Psoas muscle (tissue), 8 donors: ENCODE measurements around the gene WWOX. TPM values are rescaled to one million over a fixed set of nuclear protein-coding genes. Genes with fewer than 3 reads are reported as not detected.

ENCODE experiments used
- ATAC-seq, 4 donors: fragments of 200-7000 bp; cut with Tn5 transposase; one replicate each; pipeline ENCODE4 v1.9.1; 2020; ENCODE audit warnings: moderate library complexity in 3 of 4, mild to moderate bottlenecking in 2 of 4
- DNase-seq, 2 donors: peaks; one replicate each; pipeline ENCODE4 v3.0.0-alpha.2; 2020
- H3K27ac ChIP-seq: fragments of 200-600 bp; one replicate; pipeline ENCODE4 v1.8.0; 2022
- H3K27me3 ChIP-seq, 3 donors: fragments of 200-600 bp in 1 of 3; one replicate each; pipeline versions ENCODE4 v1.6.1 to v1.8.0; 2013 to 2022; ENCODE audit warnings: low read length in 2 of 3, mild to moderate bottlenecking in 2 of 3, moderate library complexity in 1 of 3; ENCODE audit not compliant: insufficient read depth in 3 of 3
- H3K36me3 ChIP-seq, 2 donors: fragments of 200-600 bp in 1 of 2; one replicate each; pipeline versions ENCODE4 v1.6.1 to v1.8.0; 2013 to 2022; ENCODE audit warnings: low read depth in 1 of 2, mild to moderate bottlenecking in 1 of 2, moderate library complexity in 1 of 2; ENCODE audit not compliant: insufficient read depth in 1 of 2
- H3K4me1 ChIP-seq: fragments of 200-600 bp; one replicate; pipeline ENCODE4 v1.8.0; 2022
- H3K4me3 ChIP-seq: fragments of 200-600 bp; one replicate; pipeline ENCODE4 v1.8.0; 2022; ENCODE audit warnings: mild to moderate bottlenecking
- H3K9me3 ChIP-seq: fragments of 200-600 bp; one replicate; pipeline ENCODE4 v1.8.0; 2022
- WGBS, 3 donors: extraction: QIAGEN DNeasy Blood & Tissue Kit; methylation state at CpG; one replicate each; pipeline versions ENCODE4 v1.1.6 to v1.1.7; 2013; 5-methylcytosine and 5-hydroxymethylcytosine counted together
- intact Hi-C, 2 donors: fragments of 100-400 bp; cut with DNase I; formaldehyde crosslinking; loops; one replicate each; pipeline versions ENCODE4 v1.11.0 to v1.14.2; 2022
- polyA plus RNA-seq, 3 donors: library from polyadenylated mRNA; stranded (reverse); fragments of 200-250 nt; gene quantifications; one replicate each; pipeline ENCODE4 v1.2.3, GENCODE V29; 2013
- total RNA-seq, 4 donors: library from RNA; stranded (reverse); fragmentation: NEBNext Ultra II Directional in 2 of 4; extraction: Animal tissue kit (Norgen Biotek cat#: 25700) in 2 of 4; gene quantifications; one replicate each; pipeline versions ENCODE4 v1.2.1 to v1.2.4, GENCODE V29; 2021 to 2023
- TF ChIP-seq, protein P1 (sequence below): fragments of 200-600 bp; IDR thresholded peaks from one replicate; pipeline ENCODE4 v1.8.0; 2022; ENCODE audit warnings: antibody characterized with exemption
- donor health status: healthy with polysubstance abuse.
- donor health status: DM: no; HTN: no; CAD: no; lungs with moderate emphysema.
- donor health status: Bipolar disorder and iron deficiency.
- donor health status: healthy.
- donor health status: DM: yes; HTN: yes; CAD: no.
- donor health status: DM: no; HTN: no; CAD: no.
- donor health status: DM: no; HTN: no; CAD: no.
- donor health status: DM: yes; HTN: yes; CAD: no.

WWOX gene
- total and polyA plus RNA-seq, 7 donors = 3.1 to 6.6 (median 5.0) TPM

DNA sequence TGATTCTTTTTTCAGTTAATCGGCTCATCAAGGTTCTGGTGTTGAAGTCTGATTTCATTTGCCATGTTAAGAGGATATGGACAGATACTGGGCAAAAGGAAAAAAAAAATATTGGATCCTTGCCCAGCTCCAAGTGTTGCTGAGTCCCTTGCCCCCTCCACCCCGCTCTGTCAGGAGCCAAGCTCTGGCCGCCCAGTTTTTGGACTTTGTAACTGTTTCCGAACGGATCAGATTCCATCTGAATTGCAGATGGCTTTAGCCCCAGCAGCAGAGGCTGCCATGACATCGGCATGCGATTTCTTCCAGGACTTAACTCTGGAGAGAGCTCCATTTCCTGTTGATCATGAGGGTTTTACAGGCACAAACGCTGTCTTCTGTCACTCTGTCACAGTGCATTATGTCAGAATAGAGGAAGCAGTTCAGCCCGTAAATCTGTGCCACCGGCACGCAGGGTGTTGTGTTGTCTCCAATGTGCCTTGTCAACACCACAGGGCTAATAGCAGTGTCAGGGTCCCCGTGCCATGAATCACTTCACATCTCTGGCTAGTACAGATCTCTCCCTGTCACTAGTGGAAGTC is 885.5 kb downstream of the WWOX start:
- TF ChIP-seq, protein P1, sequence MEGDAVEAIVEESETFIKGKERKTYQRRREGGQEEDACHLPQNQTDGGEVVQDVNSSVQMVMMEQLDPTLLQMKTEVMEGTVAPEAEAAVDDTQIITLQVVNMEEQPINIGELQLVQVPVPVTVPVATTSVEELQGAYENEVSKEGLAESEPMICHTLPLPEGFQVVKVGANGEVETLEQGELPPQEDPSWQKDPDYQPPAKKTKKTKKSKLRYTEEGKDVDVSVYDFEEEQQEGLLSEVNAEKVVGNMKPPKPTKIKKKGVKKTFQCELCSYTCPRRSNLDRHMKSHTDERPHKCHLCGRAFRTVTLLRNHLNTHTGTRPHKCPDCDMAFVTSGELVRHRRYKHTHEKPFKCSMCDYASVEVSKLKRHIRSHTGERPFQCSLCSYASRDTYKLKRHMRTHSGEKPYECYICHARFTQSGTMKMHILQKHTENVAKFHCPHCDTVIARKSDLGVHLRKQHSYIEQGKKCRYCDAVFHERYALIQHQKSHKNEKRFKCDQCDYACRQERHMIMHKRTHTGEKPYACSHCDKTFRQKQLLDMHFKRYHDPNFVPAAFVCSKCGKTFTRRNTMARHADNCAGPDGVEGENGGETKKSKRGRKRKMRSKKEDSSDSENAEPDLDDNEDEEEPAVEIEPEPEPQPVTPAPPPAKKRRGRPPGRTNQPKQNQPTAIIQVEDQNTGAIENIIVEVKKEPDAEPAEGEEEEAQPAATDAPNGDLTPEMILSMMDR = no peak
- DNase-seq (peak in 1 of 2 donors; percentile 49), ATAC-seq (peak; percentile 76 to 85 (median 80))
- intact Hi-C loops = no loop called here
- Histone ChIP-seq H3K27ac (no peak overlapping the region), H3K4me3 (peak overlapping the region; percentile 36), H3K27me3 (no peaks in the 10 kb centered on the region), H3K9me3 (no peaks in the 10 kb centered on the region), H3K36me3 (no peaks in the 10 kb centered on the region), H3K4me1 (peaks cover 9% of the 10 kb centered on the region)
- 7 to 13% (median 10%) methylated on average over 12 of the region's 12 CpGs for WGBS, 3 donors

DNA sequence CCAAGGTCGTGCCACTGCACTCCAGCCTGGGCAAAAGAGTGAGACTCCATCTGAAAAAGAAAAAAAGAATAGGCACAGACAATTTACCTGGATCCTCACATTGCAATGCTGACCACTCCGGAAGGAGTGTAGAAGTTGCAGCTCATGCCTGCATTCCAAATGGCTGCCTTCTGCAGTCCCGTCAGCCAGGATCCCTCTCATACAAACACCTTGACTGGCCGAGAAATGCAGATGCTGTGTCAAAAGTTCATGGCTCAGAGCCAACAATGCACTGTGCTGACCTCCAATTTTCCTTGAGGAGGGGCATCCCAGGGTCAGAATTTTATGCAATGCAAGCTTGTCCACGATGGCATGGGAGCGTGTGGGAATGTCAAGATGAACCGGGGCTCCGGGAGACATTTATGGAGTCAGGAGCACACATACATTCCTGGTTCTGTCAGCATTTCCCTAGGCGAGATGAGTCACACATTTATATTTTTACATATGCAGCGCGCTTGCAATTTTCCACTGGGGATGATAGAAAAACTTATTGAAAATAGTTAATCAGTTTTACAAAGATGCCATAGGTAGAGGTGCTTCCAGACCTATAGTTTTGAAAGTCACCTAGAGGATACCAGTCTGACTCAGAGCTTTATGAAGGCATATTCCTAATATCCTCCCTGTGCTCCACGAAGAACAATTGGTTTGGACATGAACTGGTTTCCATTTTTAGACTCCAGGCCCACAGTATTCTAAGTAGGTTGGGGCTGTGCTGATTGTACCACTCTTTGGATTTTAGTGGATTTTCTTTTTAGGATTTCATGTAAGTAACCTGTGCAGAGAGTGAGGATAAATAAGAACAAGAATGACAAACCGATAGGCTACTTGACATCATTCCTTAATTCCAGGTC is 886.5 kb downstream of the WWOX start:
- peaks cover 9% of the 10 kb centered on the region for H3K4me1 ChIP-seq
- H3K9me3 ChIP-seq = no peaks in the 10 kb centered on the region
- TF ChIP-seq, protein P1 = no peak
- H3K27ac ChIP-seq = no peak overlapping the region
- intact Hi-C loops = no loop called here
- no peaks in the 10 kb centered on the region for H3K36me3 ChIP-seq
- ATAC-seq = no peak
- WGBS, 3 donors = 67 to 72% (median 67%) methylated on average over 13 of the region's 13 CpGs
- no peak overlapping the region for H3K4me3 ChIP-seq
- DNase-seq = no peak
- H3K27me3 ChIP-seq = no peaks in the 10 kb centered on the region

DNA sequence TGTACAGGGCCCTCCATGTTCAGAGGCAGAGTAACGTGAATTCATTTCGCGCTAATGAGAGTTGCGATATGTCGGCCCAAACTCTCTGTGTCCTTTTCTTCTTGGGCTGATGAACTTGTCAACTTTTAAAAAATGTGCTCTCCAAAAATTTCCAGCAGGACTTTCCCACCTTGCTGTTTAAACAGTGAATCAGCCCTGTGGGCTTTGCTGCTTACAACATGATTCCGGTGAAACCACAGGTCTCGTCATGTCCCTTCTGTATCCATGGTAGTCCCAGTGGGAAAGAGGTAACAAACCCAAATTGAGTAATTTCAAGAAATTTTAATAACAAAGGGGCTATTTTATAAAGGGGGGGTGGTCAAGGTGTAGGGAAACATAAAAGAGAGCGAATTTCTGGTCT is 888.2 kb downstream of the WWOX start:
- intact Hi-C loops = no loop called here
- no peak for ATAC-seq
- 86 to 92% (median 86%) methylated on average over 8 of the region's 8 CpGs for WGBS, 3 donors
- no peaks in the 10 kb centered on the region for H3K9me3 ChIP-seq
- TF ChIP-seq, protein P1 = no peak
- H3K4me3 ChIP-seq = no peak overlapping the region
- no peaks in the 10 kb centered on the region for H3K36me3 ChIP-seq
- DNase-seq = no peak
- H3K27ac ChIP-seq = no peak overlapping the region
- H3K4me1 ChIP-seq = peaks cover 9% of the 10 kb centered on the region
- no peaks in the 10 kb centered on the region for H3K27me3 ChIP-seq

DNA sequence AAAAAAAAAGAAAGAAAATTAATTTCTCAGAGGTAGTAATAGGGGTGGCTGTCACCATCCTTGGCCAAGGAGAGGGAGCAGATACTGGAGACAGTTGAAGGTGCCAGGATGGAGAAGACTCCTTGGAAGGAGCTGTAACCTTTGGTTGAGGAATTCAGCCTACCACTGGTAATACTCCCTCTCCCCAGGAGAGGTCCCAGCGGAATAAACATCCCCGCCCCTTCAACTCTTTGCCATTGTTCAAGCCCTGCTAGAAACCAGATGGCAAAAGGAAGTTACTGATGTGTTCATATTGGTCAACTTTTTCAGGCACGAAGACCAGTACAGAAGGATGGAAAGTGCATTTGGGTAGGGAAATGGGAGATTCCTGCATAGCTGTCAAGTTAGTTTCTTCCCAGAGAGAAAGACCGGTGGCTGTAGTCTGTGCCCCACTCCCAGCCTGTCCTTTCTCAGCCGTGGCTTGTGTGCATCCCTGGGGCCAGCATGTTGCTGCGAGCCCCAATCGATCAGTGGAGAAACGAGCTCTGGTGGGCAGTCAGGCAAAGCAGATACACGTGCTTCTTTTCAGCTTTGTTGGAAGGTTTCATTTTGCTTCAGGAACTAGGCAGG is 889.0 kb downstream of the WWOX start:
- DNase-seq = no peak
- Histone ChIP-seq H3K9me3 (no peaks in the 10 kb centered on the region), H3K4me1 (peaks cover 9% of the 10 kb centered on the region), H3K27me3 (no peaks in the 10 kb centered on the region), H3K4me3 (no peak overlapping the region), H3K36me3 (no peaks in the 10 kb centered on the region), H3K27ac (no peak overlapping the region)
- TF ChIP-seq, protein P1 = no peak
- intact Hi-C loops = no loop called here
- ATAC-seq = no peak
- WGBS, 3 donors = 88 to 92% (median 89%) methylated on average over 9 of the region's 9 CpGs
